ENCODE measurements around the gene CCDC12. TPM values are rescaled to one million over a fixed set of nuclear protein-coding genes. Genes with fewer than 3 reads are reported as not detected.

The CCDC12 gene
- total RNA-seq, 2 donors from 2014 or later = 46.7 to 47.8 TPM

- H3K4me3 ChIP-seq (ENCODE audit: low read length) = no peak overlapping the region
- Mint-ChIP-seq H3K9me3 (no peaks in the 10 kb centered on the region), H3K27ac (no peak overlapping the region), H3K27me3 (ENCODE audit: insufficient read depth) (no peaks in the 10 kb centered on the region), H3K36me3 (ENCODE audit: low read depth) (peaks cover 31% of the 10 kb centered on the region), H3K4me3 (peak overlapping the region; percentile 69), H3K4me1 (peaks cover 4% of the 10 kb centered on the region)
- H3K27me3 ChIP-seq (ENCODE audit: control insufficient read depth, insufficient read depth, low read length, poor library complexity, severe bottlenecking) = no peaks in the 10 kb centered on the region
- H3K9me3 ChIP-seq (ENCODE audit: control insufficient read depth, low read length) = no peaks in the 10 kb centered on the region
- H3K9ac ChIP-seq (ENCODE audit: extremely low read depth, low read length, poor library complexity, severe bottlenecking) = no peak overlapping the region
- no peak overlapping the region for H3K27ac ChIP-seq (ENCODE audit: low read depth, low read length)
- WGBS, 2 experiments (ENCODE audit: insufficient coverage in 1 of 2, insufficient read length in 1 of 2) = 95 to 100% methylated on average over 6 to 13 of the region's 13 CpGs
- TF ChIP-seq CTCF (conservative IDR thresholded peaks at IDR 0.05) = no peak
- DNase-seq = no peak
- H3K36me3 ChIP-seq (ENCODE audit: control insufficient read depth, insufficient read depth, low read length) = peaks cover 11% of the 10 kb centered on the region
- H3K4me1 ChIP-seq (ENCODE audit: control insufficient read depth, insufficient read depth, low read length) = no peaks in the 10 kb centered on the region
Measured at GRCh38 chr3:47008234-47008796, 31.8 kb upstream of the CCDC12 start.

GRCh38 chr3:47007482-47008233 lies 31.1 kb upstream of the CCDC12 start:
- no peaks in the 10 kb centered on the region for H3K27me3 ChIP-seq (ENCODE audit: control insufficient read depth, insufficient read depth, low read length, poor library complexity, severe bottlenecking)
- no peak overlapping the region for H3K27ac ChIP-seq (ENCODE audit: low read depth, low read length)
- Mint-ChIP-seq H3K4me3 (no peak overlapping the region), H3K9me3 (no peaks in the 10 kb centered on the region), H3K36me3 (ENCODE audit: low read depth) (peaks cover 34% of the 10 kb centered on the region), H3K27ac (no peak overlapping the region), H3K4me1 (peaks cover 4% of the 10 kb centered on the region), H3K27me3 (ENCODE audit: insufficient read depth) (no peaks in the 10 kb centered on the region)
- WGBS, 2 experiments (ENCODE audit: insufficient coverage in 1 of 2, insufficient read length in 1 of 2) = 93% methylated on average over 8 to 16 of the region's 16 CpGs
- TF ChIP-seq CTCF (conservative IDR thresholded peaks at IDR 0.05) = no peak
- H3K4me3 ChIP-seq (ENCODE audit: low read length) = no peak overlapping the region
- peaks cover 16% of the 10 kb centered on the region for H3K36me3 ChIP-seq (ENCODE audit: control insufficient read depth, insufficient read depth, low read length)
- no peak overlapping the region for H3K9ac ChIP-seq (ENCODE audit: extremely low read depth, low read length, poor library complexity, severe bottlenecking)
- DNase-seq = no peak
- H3K9me3 ChIP-seq (ENCODE audit: control insufficient read depth, low read length) = no peaks in the 10 kb centered on the region
- H3K4me1 ChIP-seq (ENCODE audit: control insufficient read depth, insufficient read depth, low read length) = no peaks in the 10 kb centered on the region

- Mint-ChIP-seq H3K27me3 (ENCODE audit: insufficient read depth) (no peaks in the 10 kb centered on the region), H3K36me3 (ENCODE audit: low read depth) (peaks cover 37% of the 10 kb centered on the region), H3K4me1 (peaks cover 4% of the 10 kb centered on the region), H3K4me3 (no peak overlapping the region), H3K27ac (no peak overlapping the region), H3K9me3 (no peaks in the 10 kb centered on the region)
- Histone ChIP-seq H3K27me3 (ENCODE audit: control insufficient read depth, insufficient read depth, low read length, poor library complexity, severe bottlenecking) (no peaks in the 10 kb centered on the region), H3K36me3 (ENCODE audit: control insufficient read depth, insufficient read depth, low read length) (peaks cover 19% of the 10 kb centered on the region), H3K9ac (ENCODE audit: extremely low read depth, low read length, poor library complexity, severe bottlenecking) (no peak overlapping the region), H3K9me3 (ENCODE audit: control insufficient read depth, low read length) (no peaks in the 10 kb centered on the region), H3K4me3 (ENCODE audit: low read length) (no peak overlapping the region), H3K27ac (ENCODE audit: low read depth, low read length) (no peak overlapping the region), H3K4me1 (ENCODE audit: control insufficient read depth, insufficient read depth, low read length) (no peaks in the 10 kb centered on the region)
- WGBS, 2 experiments (ENCODE audit: insufficient coverage in 1 of 2, insufficient read length in 1 of 2) = 88 to 90% methylated on average over 2 to 3 of the region's 3 CpGs
- no peak for TF ChIP-seq CTCF (conservative IDR thresholded peaks at IDR 0.05)
- no peak for DNase-seq
Measured at GRCh38 chr3:47007001-47007400, 30.5 kb upstream of the CCDC12 start.
